ENCODE data around the gene KCNMA1.

The KCNMA1 gene

GRCh38 chr10:77300682-77301302, 336.8 kb downstream of the KCNMA1 start:
- H3K36me3 Mint-ChIP-seq (ENCODE audit: low read depth): no peaks in the 10 kb centered on the region
- no peak overlapping the region for H3K4me3 Mint-ChIP-seq
- peaks cover 8% of the 10 kb centered on the region for H3K9me3 Mint-ChIP-seq
- no peak overlapping the region for H3K27ac Mint-ChIP-seq
- peaks cover 6% of the 10 kb centered on the region for H3K4me1 Mint-ChIP-seq (ENCODE audit: low read depth)
- peaks cover 4% of the 10 kb centered on the region for H3K27me3 Mint-ChIP-seq

GRCh38 chr10:77299320-77299719, 338.3 kb downstream of the KCNMA1 start:
- H3K4me1 Mint-ChIP-seq (ENCODE audit: low read depth): no peaks in the 10 kb centered on the region
- peaks cover 4% of the 10 kb centered on the region for H3K27me3 Mint-ChIP-seq
- H3K9me3 Mint-ChIP-seq: peaks cover 8% of the 10 kb centered on the region
- no peak overlapping the region for H3K4me3 Mint-ChIP-seq
- H3K27ac Mint-ChIP-seq: no peak overlapping the region
- no peaks in the 10 kb centered on the region for H3K36me3 Mint-ChIP-seq (ENCODE audit: low read depth)

GRCh38 chr10:77297393-77297739, 340.2 kb downstream of the KCNMA1 start:
- Mint-ChIP-seq H3K9me3 (peaks cover 1% of the 10 kb centered on the region), H3K4me3 (no peak overlapping the region), H3K27ac (no peak overlapping the region), H3K4me1 (ENCODE audit: low read depth) (no peaks in the 10 kb centered on the region), H3K36me3 (ENCODE audit: low read depth) (no peaks in the 10 kb centered on the region), H3K27me3 (no peaks in the 10 kb centered on the region)

- no peaks in the 10 kb centered on the region for H3K36me3 Mint-ChIP-seq (ENCODE audit: low read depth)
- no peaks in the 10 kb centered on the region for H3K9me3 Mint-ChIP-seq
- H3K4me1 Mint-ChIP-seq (ENCODE audit: low read depth): no peaks in the 10 kb centered on the region
- no peak overlapping the region for H3K27ac Mint-ChIP-seq
- no peak overlapping the region for H3K4me3 Mint-ChIP-seq
- H3K27me3 Mint-ChIP-seq: no peaks in the 10 kb centered on the region
These were observed 340.8 kb downstream of the KCNMA1 start for GRCh38 chr10:77296534-77297392.

- H3K27ac Mint-ChIP-seq: no peak overlapping the region
- no peaks in the 10 kb centered on the region for H3K9me3 Mint-ChIP-seq
- H3K4me3 Mint-ChIP-seq: no peak overlapping the region
- peaks cover 24% of the 10 kb centered on the region for H3K4me1 Mint-ChIP-seq (ENCODE audit: low read depth)
- peaks cover 4% of the 10 kb centered on the region for H3K27me3 Mint-ChIP-seq
- H3K36me3 Mint-ChIP-seq (ENCODE audit: low read depth): no peaks in the 10 kb centered on the region
These were observed 343.8 kb downstream of the KCNMA1 start for GRCh38 chr10:77293773-77294172.

GRCh38 chr10:77293347-77293746, 344.3 kb downstream of the KCNMA1 start:
- Mint-ChIP-seq H3K27me3 (peaks cover 4% of the 10 kb centered on the region), H3K4me1 (ENCODE audit: low read depth) (peaks cover 24% of the 10 kb centered on the region), H3K4me3 (no peak overlapping the region), H3K9me3 (no peaks in the 10 kb centered on the region), H3K27ac (no peak overlapping the region), H3K36me3 (ENCODE audit: low read depth) (no peaks in the 10 kb centered on the region)

GRCh38 chr10:77291596-77292505, 345.8 kb downstream of the KCNMA1 start:
- H3K36me3 Mint-ChIP-seq (ENCODE audit: low read depth): no peaks in the 10 kb centered on the region
- H3K4me3 Mint-ChIP-seq: no peak overlapping the region
- H3K9me3 Mint-ChIP-seq: no peaks in the 10 kb centered on the region
- peaks cover 24% of the 10 kb centered on the region for H3K4me1 Mint-ChIP-seq (ENCODE audit: low read depth)
- H3K27me3 Mint-ChIP-seq: peaks cover 8% of the 10 kb centered on the region
- no peak overlapping the region for H3K27ac Mint-ChIP-seq

- Mint-ChIP-seq H3K27ac (no peak overlapping the region), H3K4me3 (no peak overlapping the region), H3K27me3 (peaks cover 15% of the 10 kb centered on the region), H3K36me3 (ENCODE audit: low read depth) (no peaks in the 10 kb centered on the region), H3K9me3 (no peaks in the 10 kb centered on the region), H3K4me1 (ENCODE audit: low read depth) (peaks cover 24% of the 10 kb centered on the region)
These were observed 347.0 kb downstream of the KCNMA1 start for GRCh38 chr10:77290528-77291155.

- H3K4me1 Mint-ChIP-seq (ENCODE audit: low read depth): peaks cover 24% of the 10 kb centered on the region
- H3K4me3 Mint-ChIP-seq: no peak overlapping the region
- H3K9me3 Mint-ChIP-seq: no peaks in the 10 kb centered on the region
- H3K27ac Mint-ChIP-seq: no peak overlapping the region
- peaks cover 15% of the 10 kb centered on the region for H3K27me3 Mint-ChIP-seq
- H3K36me3 Mint-ChIP-seq (ENCODE audit: low read depth): no peaks in the 10 kb centered on the region
These were observed 347.8 kb downstream of the KCNMA1 start for GRCh38 chr10:77289790-77290189.

- H3K27me3 Mint-ChIP-seq: peaks cover 15% of the 10 kb centered on the region
- peaks cover 24% of the 10 kb centered on the region for H3K4me1 Mint-ChIP-seq (ENCODE audit: low read depth)
- no peaks in the 10 kb centered on the region for H3K9me3 Mint-ChIP-seq
- H3K27ac Mint-ChIP-seq: no peak overlapping the region
- no peak overlapping the region for H3K4me3 Mint-ChIP-seq
- H3K36me3 Mint-ChIP-seq (ENCODE audit: low read depth): no peaks in the 10 kb centered on the region
These were observed 348.5 kb downstream of the KCNMA1 start for GRCh38 chr10:77289027-77289501.

GRCh38 chr10:77287647-77288120, 349.9 kb downstream of the KCNMA1 start:
- Mint-ChIP-seq H3K27me3 (peaks cover 25% of the 10 kb centered on the region), H3K4me1 (ENCODE audit: low read depth) (peaks cover 24% of the 10 kb centered on the region), H3K4me3 (no peak overlapping the region), H3K36me3 (ENCODE audit: low read depth) (no peaks in the 10 kb centered on the region), H3K9me3 (no peaks in the 10 kb centered on the region), H3K27ac (no peak overlapping the region)

GRCh38 chr10:77286531-77287508, 350.8 kb downstream of the KCNMA1 start:
- H3K9me3 Mint-ChIP-seq: no peaks in the 10 kb centered on the region
- peaks cover 30% of the 10 kb centered on the region for H3K27me3 Mint-ChIP-seq
- peaks cover 30% of the 10 kb centered on the region for H3K4me1 Mint-ChIP-seq (ENCODE audit: low read depth)
- H3K27ac Mint-ChIP-seq: no peak overlapping the region
- H3K36me3 Mint-ChIP-seq (ENCODE audit: low read depth): no peaks in the 10 kb centered on the region
- H3K4me3 Mint-ChIP-seq: no peak overlapping the region

- Mint-ChIP-seq H3K9me3 (no peaks in the 10 kb centered on the region), H3K4me1 (ENCODE audit: low read depth) (peaks cover 34% of the 10 kb centered on the region), H3K27me3 (peaks cover 34% of the 10 kb centered on the region), H3K36me3 (ENCODE audit: low read depth) (no peaks in the 10 kb centered on the region), H3K27ac (no peak overlapping the region), H3K4me3 (no peak overlapping the region)
These were observed 352.0 kb downstream of the KCNMA1 start for GRCh38 chr10:77285529-77286182.
